ENCODE results near the gene SEMA4C. TPM values are rescaled to one million over a fixed set of nuclear protein-coding genes. Genes with fewer than 3 reads are reported as not detected.
A peak's percentile ranks its signal among the peaks of the same experiment; 100 is the strongest.
"Not testable (repeated sequence)": the region's sequence is repeated elsewhere in the genome, so short reads cannot be mapped to it uniquely, and the experiment has no call there.

Gene SEMA4C
- total RNA-seq, 1 donor from 2014 or later: 25.5 TPM

GRCh38 chr2:96866986-96867755 lies 2.7 kb downstream of the SEMA4C start:
- DNase-seq (ENCODE audit: low spot score): no peak

GRCh38 chr2:96866586-96866985 lies 3.3 kb downstream of the SEMA4C start:
- DNase-seq (ENCODE audit: low spot score): no peak

- no peak for DNase-seq (ENCODE audit: low spot score)
These were observed 3.7 kb downstream of the SEMA4C start for GRCh38 chr2:96866149-96866548.

- DNase-seq (ENCODE audit: low spot score): no peak
These were observed 4.2 kb downstream of the SEMA4C start for GRCh38 chr2:96865654-96866053.

- DNase-seq (ENCODE audit: low spot score): no peak
These were observed 5.4 kb downstream of the SEMA4C start for GRCh38 chr2:96864343-96865091.

GRCh38 chr2:96863575-96864342 lies 6.1 kb downstream of the SEMA4C start:
- DNase-seq (ENCODE audit: low spot score): no peak

GRCh38 chr2:96863056-96863455 lies 6.8 kb downstream of the SEMA4C start:
- DNase-seq (ENCODE audit: low spot score): not testable (repeated sequence)

GRCh38 chr2:96861074-96861473 lies 8.8 kb downstream of the SEMA4C start:
- DNase-seq (ENCODE audit: low spot score): no peak

GRCh38 chr2:96860065-96861029 lies 9.5 kb downstream of the SEMA4C start:
- no peak for DNase-seq (ENCODE audit: low spot score)

- no peak for DNase-seq (ENCODE audit: low spot score)
These were observed 10.2 kb downstream of the SEMA4C start for GRCh38 chr2:96859681-96860064.

GRCh38 chr2:96859099-96859649 lies 10.7 kb downstream of the SEMA4C start:
- DNase-seq (ENCODE audit: low spot score): peak; percentile 52

GRCh38 chr2:96857667-96858372 lies 12.1 kb downstream of the SEMA4C start, which contains the start of gene ANKRD39:
Gene ANKRD39, minus strand, starts transcription at chr2:96858016. Its CDS starts 29 bp downstream, at chr2:96857987.
- DNase-seq (ENCODE audit: low spot score): peak; percentile 99

- DNase-seq (ENCODE audit: low spot score): no peak
These were observed 12.9 kb downstream of the SEMA4C start for GRCh38 chr2:96856776-96857666.

GRCh38 chr2:96853321-96853720 lies 16.6 kb downstream of the SEMA4C start:
- DNase-seq (ENCODE audit: low spot score): no peak

GRCh38 chr2:96852667-96853066 lies 17.2 kb downstream of the SEMA4C start:
- no peak for DNase-seq (ENCODE audit: low spot score)

- DNase-seq (ENCODE audit: low spot score): no peak
These were observed 21.6 kb downstream of the SEMA4C start for GRCh38 chr2:96848264-96848663.

- no peak for DNase-seq (ENCODE audit: low spot score)
These were observed 22.3 kb downstream of the SEMA4C start for GRCh38 chr2:96847586-96847985.

GRCh38 chr2:96846825-96847224 lies 23.1 kb downstream of the SEMA4C start:
- DNase-seq (ENCODE audit: low spot score): no peak

- no peak for DNase-seq (ENCODE audit: low spot score)
These were observed 25.5 kb downstream of the SEMA4C start for GRCh38 chr2:96844405-96844808.

All from umbilical cord (tissue), 2 donors.